WTC11 (cell line): ENCODE results near the gene DNLZ.

Source experiments
- CREB1 ChIP-seq: sonication (generic); formaldehyde crosslinking; IDR thresholded peaks from 2 replicates; pipeline ENCODE4 v1.8.0; 2023; ENCODE audit warnings: mild to moderate bottlenecking, missing genetic modification reagents
- CTCF ChIP-seq: fragments of 200-600 bp; IDR thresholded peaks from 2 replicates; pipeline ENCODE4 v1.8.0; 2022; ENCODE audit warnings: antibody characterized with exemption
- HMGA2 ChIP-seq: fragments of 250-450 bp; sonication (Bioruptor Pico); IDR thresholded peaks from 2 replicates; pipeline ENCODE4 v1.4.0; 2021; ENCODE audit warnings: mild to moderate bottlenecking, moderate library complexity
- JUN ChIP-seq: sonication (generic); formaldehyde crosslinking; IDR thresholded peaks from 2 replicates; pipeline ENCODE4 v1.8.0; 2023; ENCODE audit warnings: mild to moderate bottlenecking, missing genetic modification reagents
- MAX ChIP-seq: sonication (generic); formaldehyde crosslinking; IDR thresholded peaks from 2 replicates; pipeline ENCODE4 v1.8.0; 2022; ENCODE audit warnings: mild to moderate bottlenecking, missing genetic modification reagents
- TEAD4 ChIP-seq: sonication (generic); formaldehyde crosslinking; IDR thresholded peaks from 2 replicates; pipeline ENCODE4 v1.8.0; 2022; ENCODE audit warnings: mild to moderate bottlenecking, missing genetic modification reagents
- TP53 ChIP-seq: sonication (generic); formaldehyde crosslinking; IDR thresholded peaks from 2 replicates; pipeline ENCODE4 v1.8.1; 2023; ENCODE audit warnings: mild to moderate bottlenecking, missing genetic modification reagents
- USF2 ChIP-seq: sonication (generic); formaldehyde crosslinking; IDR thresholded peaks from 2 replicates; pipeline ENCODE4 v1.8.1; 2023; ENCODE audit warnings: mild to moderate bottlenecking, missing genetic modification reagents, moderate library complexity

GRCh38 chr9:136309806-136310220, 53.7 kb downstream of the DNLZ start:
- no peak for TF ChIP-seq TEAD4
- no peak for TF ChIP-seq TP53
- no peak for TF ChIP-seq JUN (CRISPR knock-in tag)
- no peak for TF ChIP-seq CTCF
- no peak for TF ChIP-seq HMGA2 (CRISPR knock-in tag)
- no peak for TF ChIP-seq MAX (CRISPR knock-in tag)
- TF ChIP-seq CREB1 (CRISPR knock-in tag) = no peak
- no peak for TF ChIP-seq USF2 (CRISPR knock-in tag)
